NK-92 (cell line): ENCODE data around the gene KIF3A.

Experiments used
- DNase-seq: peaks from one replicate; lab custom pipeline; 2025; ENCODE audit not compliant: unreplicated experiment; lab: John Stamatoyannopoulos, UW

KIF3A gene

DNA sequence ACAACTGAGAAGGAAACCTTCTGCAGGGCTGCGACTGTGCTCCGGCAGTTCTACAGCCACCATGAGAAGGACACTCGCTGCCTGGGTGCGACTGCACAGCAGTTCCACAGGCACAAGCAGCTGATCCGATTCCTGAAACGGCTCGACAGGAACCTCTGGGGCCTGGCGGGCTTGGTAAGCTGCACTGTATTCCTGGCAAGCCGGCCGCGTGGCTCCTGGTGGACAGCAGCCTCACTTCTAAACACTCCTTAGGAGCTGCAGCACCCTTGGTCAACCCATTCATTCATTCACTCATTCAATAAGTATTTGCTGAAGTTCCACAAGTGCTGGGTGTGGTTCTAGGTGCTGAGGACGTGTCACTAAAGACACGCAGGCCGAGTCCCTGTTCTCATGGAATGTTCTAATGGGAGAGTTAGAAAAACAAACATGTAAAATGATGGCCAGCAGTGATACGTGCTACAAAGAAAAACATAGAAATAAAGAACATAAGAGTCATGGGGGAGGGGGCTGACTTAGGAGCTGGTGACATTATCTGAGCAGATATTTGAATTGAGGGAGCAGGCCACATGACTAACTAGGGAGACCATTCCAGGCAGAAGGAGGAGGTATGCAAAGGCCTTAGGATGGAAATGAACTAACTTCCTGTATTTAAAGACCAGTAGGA, 57.5 kb downstream of the KIF3A start:
- no peak for DNase-seq

DNA sequence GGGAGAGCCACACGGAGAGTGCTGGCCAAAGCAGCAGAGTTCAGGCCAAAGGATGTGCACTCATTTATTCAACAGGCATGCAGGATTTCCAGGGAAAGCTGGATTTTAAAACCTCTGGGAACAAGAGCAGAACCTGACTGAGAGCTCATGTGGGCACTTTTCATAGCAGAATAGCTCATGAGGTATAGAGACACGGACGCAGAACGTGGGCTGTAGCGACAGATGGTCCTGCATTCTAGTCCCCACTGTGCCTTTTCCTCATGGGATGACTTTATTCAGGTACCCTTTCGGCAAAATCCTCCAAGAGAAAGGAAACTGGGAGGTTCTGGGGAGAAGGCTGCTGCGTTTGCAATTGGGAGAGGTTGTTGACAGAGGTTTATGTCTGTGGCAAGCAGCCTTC, 58.2 kb downstream of the KIF3A start:
- no peak for DNase-seq

DNA sequence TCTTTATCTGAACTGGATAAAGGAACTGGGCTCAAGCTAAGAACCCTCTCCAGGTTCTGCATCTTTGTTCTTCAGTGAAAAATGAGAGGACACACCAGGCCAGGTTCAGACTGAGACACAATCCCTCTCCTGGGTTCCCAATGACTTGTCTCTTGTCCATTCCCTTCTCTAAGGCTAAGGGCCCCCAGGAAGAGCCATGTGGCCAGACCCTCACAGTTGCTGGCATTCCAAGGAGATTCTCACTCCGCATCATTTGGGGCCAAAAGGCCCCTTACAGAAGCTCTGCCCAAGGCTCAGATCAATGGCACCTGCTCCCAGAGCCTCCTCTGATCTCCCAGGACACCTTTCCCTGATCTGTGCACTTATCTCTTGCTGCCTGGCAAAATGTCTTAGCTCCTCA, 58.6 kb downstream of the KIF3A start:
- DNase-seq: no peak

DNA sequence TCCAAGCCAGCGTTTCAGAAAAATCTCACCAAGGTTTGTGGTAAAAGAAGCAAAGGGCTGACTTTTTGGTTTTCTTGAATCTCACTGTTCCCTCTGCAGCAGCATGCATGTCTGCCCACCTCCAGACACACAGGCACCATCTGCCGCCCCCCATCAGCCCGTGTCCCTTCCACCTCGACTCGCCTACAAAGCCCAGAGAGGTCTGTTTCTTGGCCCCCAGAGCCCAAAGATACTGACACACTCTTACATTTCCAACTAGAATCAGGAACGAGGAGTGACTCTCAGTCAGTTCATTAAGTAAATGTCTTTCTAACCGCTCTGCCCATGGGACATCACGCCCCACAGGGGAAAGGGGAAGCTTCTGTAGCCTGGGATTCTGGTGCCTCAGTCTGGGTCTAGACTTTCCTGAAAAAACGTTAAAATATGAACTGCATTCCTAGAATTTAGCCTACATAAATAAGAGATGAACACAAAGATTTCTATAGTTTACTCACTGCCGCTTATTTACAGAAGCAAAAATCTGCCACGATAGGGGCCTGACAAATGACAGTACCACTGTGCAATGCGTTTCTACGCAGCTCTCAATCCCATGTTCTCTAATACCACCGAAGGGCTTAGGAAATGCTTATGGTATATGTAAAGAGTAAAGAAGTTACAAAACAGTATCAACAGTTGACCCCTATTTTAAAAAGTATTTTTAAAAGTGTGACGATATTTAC, 59.5 kb downstream of the KIF3A start:
- DNase-seq: no peak

DNA sequence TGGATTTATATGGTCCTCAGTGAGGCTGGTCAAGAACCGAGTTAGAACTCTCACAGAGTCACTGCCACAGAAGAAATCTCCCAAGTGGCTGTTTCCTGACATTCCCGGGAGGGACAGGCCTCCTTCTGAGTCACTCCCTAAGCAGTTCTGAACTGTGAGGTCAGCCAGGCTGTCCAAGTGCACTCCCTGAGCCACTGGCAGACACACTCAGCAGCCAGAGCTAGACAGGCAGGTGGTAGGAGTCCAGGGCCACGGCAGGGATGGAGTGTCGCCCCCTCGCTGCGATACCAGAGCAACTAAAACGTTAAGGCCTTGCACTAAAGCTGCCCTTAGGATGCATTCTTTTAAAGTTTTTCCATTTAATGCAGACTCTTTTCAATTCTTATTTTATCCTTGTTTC, 60.2 kb downstream of the KIF3A start:
- no peak for DNase-seq

DNA sequence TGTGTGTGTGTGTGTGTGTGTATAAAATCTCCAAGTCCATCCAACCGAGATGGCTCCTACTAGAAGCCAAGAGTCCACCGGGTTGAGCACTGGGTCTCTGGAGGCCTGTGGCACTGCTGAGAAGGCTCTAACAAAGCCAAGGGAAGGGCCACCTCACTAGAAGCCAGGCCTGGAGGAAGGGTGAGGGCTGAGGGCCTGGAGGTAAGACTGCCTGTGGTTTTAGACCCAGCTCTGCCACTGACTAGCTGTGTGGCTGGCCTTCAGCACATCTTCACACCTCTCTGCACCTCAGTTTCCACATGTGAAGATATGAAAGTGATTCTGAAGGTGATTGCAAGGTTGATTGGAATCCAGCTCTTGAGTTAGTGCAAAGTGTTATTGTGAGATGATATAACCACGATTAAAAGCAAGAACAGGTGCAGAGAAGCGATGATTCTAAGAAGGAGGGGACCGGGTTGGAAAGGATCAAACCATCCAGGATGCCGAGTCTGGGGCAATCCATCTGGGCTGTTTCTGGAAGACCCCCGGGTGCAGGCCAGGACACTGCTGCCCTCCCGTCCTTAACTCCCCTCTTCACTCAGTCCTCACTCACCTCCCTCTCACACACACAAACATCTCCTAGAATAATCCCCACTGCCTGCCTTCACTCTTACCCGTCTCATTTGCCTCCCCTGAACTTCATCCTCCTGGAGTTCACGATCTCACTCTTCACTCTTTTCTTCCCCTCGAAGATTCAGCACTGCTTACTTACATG, 61.2 kb downstream of the KIF3A start:
- DNase-seq: no peak

DNA sequence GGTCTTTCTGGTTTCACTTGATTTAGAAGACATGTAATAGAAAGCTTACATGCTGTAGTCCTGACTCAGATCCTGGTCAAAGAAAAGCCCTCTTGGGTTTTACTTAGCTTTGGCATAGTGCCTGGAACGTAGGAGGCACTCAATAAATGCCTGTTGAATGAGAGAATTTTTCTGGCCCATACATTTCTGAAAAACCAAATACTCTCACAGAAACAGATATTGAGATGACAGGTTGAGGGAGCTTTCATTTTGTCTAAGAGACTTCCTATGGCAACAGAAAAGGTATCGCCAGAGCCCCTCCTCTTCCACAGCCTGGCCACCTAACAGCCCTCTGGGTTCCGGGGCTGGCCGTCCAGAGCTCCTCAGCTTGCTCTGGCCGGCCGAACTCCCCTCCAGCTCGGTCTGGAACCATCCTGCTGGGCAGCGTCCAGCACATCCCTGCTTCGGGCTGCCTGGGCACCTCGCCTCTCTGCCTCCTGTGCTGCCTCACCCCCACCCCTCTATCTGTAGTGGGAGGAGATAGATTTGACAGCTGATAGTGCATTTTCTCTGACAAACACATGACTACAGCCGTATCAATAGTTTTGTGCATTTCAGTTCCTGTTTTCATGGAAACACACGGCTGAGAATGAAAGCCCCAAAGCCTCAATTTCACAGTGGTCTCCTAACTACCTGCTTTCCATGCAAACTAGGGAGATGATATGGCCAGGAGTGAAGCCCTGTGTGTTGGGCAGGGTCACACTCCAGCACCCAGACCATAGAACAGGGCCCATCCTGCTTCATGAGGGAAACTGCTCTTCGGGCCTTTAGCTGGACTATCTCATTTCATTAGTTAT, 62.5 kb downstream of the KIF3A start:
- DNase-seq: no peak

DNA sequence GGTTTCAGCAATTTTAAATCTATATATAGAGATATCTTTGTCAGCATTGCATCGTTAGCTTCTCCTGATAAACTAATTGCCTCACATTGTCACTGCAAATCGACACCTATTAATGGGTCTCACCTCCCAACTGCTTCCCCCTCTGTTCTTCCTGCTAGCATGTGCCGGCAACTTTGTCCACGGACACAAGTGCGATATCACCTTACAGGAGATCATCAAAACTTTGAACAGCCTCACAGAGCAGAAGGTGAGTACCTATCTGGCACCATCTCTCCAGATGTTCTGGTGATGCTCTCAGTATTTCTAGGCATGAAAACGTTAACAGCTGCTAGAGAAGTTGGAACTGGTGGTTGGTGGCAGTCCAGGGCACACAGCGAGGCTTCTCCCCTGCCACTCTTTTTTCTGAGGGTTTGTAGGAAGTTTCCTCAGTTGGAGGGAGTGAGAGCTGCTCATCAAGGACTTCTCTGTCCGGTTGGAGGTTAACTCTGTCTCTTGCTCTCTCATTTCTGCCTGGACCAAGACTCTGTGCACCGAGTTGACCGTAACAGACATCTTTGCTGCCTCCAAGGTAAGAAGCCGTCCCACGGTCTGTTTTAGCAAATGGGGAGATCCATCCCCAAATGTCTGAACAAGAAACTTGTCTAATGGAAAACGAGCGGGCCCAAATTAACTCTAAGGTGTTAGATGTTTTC, 63.3 kb downstream of the KIF3A start, which contains the start of gene IL4:
IL4 (plus strand) TSS at position 51 of the 692 bp plus-strand sequence; CDS start at position 113, 62 bp downstream.
- DNase-seq: no peak

DNA sequence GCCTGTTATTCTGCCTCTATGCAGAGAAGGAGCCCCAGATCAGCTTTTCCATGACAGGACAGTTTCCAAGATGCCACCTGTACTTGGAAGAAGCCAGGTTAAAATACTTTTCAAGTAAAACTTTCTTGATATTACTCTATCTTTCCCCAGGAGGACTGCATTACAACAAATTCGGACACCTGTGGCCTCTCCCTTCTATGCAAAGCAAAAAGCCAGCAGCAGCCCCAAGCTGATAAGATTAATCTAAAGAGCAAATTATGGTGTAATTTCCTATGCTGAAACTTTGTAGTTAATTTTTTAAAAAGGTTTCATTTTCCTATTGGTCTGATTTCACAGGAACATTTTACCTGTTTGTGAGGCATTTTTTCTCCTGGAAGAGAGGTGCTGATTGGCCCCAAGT, 63.9 kb downstream of the KIF3A start:
- DNase-seq: no peak

DNA sequence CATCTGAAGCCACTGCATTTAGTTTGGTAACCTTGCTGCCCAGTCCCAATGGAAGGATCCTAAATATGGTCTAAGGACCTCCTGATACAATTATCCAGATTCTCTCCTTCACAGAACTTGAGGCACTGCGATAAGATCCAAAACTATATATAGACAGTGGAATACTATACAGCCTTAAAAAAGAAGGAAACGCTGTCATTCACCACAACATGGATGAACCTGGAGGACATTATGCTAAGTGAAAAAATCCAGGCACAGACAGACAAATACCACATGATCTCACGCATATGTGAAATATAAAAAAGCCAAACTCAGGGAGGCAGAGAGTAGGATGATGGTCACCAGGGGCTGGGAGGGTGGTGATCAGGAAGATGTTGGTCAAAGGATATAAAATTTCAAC, 66.3 kb downstream of the KIF3A start:
- no peak for DNase-seq

DNA sequence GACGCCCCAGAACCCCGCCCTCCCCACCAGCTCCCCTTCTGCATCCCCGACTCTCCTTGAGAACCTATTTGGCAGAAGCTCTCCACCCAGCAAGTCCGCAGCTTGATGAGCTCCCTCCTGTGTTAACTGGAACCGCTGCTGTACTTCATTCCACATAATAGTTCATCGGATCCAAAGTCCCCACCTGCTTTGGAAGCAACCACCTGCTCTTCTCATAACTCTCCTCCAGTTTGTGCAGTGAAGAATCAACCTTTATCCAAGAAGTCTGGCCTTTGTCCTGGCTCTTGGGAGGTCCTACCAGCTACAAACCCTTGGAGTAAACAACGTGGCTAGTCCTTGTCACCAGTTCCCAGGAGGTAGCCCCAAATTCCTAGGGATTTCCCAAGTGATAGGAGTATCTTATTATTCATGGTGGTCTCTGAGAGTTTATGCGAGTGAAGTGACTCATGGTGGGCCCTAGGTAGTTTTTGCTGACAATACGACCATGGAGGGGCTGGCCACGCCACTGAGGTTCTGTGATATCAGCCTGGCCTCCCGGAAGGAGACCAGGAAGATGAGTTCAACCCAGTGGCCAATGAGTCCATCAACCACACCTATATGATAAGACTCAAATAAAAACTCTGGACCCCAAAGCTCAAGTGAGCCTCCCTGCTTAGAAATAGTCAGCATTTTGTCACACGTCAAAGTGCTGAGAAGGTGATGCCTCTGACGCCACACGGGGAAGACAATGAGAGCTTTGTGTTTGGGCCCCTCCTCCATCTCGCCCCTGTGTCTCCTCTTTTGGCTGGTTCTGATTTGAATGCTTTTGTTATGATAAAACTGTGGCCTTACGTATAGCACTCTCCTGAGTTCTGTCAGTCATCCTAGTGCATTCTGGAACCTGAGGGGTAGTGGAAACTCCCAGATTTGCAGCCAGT, 67.1 kb downstream of the KIF3A start:
- DNase-seq: no peak

DNA sequence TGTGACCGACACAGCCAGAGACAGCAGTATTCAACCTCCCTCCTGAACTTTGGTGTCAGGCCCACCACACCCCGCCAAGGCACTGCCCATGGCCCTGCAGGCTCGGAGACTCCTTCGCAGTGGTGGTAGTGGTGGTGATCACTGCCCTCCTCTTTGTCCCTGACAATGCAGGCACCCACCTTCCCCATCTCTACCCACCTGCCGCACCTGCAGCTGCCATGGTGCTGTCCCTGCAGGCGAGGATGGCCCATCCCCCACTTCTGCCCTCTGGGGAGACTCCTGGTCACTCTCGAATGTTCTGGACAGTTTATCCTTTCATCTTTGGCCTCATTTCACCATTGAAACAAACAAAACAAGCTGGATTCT, 67.9 kb downstream of the KIF3A start:
- DNase-seq: no peak

DNA sequence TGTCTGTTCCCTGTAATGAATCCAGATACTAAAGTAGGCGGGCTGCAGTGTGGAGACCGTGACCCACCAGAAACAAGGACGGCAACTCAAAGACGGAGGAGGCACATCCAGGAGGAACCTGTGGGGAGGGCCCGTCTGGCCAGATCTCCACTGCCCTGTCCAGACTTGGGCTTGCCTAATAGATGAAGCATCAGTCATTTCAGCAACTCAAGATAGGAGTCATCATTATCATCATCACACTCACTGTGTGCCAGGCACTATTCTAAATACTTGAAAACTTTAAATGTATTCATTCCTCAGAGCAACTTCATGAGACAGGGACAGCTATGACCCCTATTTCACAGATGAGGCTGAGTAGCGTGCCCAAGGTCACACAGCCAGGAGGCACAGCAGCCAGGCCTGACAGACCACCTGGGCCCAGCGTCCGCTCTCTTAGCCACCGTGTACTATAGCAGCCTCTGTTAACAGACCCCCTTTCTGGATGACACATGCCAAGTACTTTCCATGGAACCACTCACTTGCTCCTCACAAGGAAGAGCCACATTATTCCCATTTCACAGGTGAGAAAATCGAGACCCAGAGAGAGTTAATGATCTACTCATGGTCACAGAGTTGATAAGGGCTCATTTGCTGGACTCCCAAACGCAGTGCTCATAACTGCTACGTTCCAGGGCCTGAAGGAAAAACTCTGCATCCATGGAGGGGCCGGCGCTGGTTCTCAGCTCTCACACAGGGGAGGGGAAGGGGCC, 68.5 kb downstream of the KIF3A start:
- no peak for DNase-seq

DNA sequence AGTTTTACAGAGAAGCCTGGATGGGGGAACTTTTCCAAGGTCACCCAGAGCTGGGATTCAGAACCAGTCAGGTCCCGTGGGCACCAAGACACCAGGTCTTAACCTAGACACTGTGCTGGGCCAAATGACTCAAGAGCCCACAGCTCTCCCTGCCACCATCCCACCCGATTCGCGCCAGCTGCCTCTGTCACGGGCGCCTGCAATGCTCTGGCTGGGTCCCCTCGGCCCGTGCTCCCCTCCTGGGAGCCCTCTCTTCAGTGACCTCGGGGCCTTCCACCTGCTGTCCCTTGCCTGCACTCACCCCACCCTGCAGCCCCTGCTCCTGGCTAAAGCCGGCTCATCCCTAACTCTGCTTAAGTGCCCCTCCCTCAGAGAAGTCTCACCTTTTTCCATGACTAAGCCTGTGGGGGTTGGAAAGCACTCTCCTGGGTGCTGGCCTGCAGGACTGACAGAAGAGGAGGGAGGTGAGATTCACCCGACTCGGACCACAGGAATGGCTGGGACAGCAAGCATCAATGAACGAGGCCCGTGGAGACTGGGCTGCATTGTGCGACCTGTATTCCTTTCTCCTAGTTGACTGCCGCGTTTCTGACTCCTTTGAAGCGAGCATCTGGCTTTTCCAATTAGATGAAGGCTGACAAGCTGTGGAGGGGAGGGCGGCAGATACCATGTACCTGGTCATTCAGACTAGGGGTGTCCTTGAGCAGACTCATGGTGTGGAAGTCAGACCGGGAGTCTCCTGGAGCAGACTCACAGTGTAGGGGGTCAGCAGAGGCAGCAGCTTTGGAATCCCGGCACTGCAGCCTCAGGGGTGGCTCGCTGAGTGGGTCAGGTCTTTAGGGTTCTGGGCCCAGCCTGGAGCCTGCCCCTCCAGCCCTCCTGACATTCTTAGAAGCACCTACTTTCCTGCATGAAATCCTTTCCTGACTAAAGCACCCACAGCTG, 69.3 kb downstream of the KIF3A start:
- no peak for DNase-seq

DNA sequence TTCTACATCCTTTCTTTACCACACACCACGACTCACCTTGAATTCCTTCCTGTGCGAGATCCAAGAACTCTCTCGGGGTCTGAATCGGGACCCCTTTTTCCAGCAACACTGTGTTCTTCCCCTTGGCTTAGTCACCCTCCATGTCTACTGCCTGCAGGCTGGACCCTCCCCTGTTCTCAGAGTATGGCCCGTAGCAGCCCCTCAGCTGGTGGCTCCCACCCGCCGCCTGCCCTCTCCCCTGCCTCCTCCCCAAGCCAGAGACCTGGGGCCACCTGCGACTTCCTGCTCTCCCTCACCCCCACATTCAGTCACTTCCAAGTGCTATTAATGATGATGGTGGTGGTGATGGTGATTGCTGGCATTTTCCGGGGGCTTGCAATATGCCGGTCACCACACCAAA, 70.0 kb downstream of the KIF3A start:
- DNase-seq: no peak

DNA sequence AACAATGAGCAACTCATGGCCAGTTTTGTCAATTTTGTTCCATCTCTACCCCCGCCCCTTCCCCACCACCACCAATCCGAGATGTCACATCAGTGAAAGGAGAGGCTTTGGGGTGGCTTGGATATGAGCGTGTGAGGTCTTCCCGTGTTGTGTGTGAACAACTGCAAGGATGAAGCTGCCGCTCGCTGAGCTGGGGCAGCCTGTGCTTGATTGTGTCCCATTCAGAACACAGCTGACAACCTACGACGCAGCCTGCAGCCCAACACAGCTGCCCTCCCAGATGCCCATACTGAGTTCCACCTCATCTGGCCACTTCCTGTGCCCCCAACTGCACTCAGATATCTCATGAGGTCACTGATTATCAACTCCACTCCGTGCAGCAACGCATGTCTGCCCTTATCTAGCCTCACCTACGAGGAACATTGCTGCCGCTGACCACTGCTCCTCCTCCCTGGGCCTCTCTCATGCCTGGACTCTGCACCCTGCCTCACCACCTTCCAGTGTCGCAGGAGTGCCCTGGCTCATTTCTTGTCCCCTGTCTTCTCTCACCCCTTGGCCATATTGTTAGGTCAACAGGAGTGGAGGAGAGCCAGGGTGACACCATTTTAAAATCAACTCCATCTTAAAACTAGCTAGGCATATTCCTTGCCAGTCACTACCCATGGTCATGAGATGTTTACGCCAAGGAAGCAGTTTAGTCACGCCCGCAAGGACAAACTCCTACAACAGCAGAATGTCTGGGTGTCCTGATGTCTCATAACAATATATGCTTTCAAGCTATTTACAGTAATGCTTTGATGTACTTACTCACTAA, 70.8 kb downstream of the KIF3A start:
- DNase-seq: no peak

DNA sequence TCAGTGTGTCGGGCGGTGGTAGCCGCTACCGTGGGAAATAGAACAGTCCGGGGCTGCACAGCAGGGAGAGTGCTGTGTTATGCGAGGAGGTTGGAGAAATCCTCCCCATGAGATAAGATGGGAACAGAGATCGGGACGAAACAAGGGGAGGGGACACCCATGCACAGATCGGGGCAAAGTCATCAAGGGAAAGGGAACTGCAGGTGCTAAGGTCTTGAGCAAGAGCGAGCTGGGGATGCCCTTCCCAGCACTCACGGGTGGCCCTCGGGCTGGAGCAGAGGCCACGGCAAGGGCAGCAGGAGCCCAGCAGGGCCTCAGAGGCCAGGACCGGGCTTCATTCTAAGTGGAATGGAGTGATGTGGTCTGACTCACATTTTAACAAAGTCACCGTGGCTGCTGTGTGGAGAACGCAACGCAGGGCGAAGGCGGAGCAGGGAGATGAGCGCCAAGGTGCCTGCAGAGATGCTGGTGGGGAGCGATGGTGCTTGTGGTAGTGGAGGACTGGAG, 71.7 kb downstream of the KIF3A start:
- no peak for DNase-seq
